Left renal cortex interstitium (tissue), 4 donors: ENCODE results near the gene EXD3. TPM values are rescaled to one million over a fixed set of nuclear protein-coding genes. Genes with fewer than 3 reads are reported as not detected.

Source experiments
- DNase-seq, 4 donors: peaks; one replicate each; pipeline ENCODE4 v3.0.0-alpha.2; 2013; ENCODE audit warnings: low read depth in 4 of 4, low spot score in 2 of 4, missing footprints in 1 of 4
- polyA plus RNA-seq, 4 donors: library from polyadenylated mRNA; unstranded; fragments of 120-200 nt; gene quantifications; one replicate each; pipeline ENCODE4 v1.2.1, GENCODE V29; 2013; ENCODE audit not compliant: insufficient read length in 4 of 4

EXD3 gene
- polyA plus RNA-seq, 4 donors = 8.1 to 26.1 (median 19.7) TPM

DNA sequence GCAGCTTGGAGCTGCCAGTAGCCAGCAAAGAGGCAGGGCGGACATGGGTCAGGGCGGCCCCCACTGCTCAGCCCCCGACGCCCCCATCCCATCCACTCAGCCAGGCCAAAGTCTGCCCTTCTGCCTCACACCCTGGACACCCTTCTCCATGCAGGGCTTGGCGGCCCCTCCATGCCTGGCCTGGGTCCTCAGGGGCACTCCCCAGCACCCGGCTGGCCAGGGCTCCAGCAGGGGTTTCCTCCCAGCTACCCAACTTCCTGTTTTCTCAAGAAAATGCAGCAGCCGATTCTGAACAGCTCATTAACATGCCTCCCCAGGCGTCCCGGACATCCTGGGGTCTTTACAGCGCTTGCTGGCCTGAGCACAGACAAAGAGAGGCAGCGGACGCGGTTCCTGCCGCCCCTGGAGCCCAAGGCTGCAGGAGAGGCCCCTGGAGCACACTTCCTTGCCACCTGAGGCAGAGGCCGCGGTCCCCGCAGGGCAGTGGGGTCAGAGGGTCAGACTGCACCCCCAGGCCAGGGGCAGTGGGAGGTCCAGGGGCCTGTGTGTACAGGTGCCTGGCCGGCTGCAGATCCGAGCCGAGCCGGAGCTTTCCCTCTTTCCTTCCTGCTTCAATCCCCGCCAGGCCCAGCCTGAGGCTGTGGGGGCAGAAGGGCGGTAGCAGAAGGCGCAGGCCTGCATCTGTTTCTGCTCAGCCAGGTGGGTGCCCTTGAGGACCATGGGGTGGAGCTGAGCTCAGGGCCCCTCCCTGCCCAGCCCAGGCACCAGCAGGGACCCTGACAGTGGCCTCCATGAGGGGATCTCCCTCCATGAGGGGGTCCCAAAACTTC is 102.2 kb downstream of the EXD3 start:
- DNase-seq = no peak

DNA sequence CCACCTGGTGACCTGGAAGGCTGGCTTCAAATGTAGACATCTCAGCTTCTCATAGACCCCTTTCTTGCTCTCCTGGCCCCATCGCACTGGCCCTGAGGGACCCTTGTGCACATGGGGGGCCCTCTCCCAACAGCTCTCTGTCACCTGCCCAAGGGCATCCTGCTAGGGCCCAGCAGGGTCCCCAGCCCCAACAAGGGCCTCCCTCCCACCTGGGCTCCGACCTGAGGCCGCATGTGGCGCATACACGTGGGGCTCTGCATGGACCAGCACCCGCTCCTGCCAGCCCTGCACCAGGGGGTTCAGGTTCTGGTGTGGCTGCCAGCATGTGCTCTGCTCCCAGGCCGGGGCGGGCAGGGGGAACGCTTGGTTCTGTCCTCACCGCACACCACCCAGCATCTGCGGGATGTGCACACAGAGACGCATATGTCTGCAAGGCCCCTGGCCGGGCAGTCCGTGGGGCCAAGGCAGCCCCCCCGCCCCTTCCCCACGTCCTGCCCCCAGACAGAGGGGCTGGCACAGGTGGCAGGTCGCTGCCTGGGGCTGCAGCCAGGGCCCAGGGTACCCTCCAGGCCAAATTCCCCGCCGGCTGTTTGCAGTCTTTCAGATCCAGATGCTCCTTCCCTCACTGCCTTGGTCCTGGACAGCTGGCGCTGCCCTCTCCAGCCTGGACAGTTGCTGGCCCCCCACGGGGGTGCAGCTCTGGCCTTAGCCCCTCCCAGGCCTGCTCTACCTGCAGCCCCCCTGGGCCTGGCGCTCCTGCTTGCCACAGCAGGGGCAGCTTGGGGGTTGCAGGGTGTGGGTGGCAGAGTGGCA is 103.0 kb downstream of the EXD3 start:
- no peak for DNase-seq

DNA sequence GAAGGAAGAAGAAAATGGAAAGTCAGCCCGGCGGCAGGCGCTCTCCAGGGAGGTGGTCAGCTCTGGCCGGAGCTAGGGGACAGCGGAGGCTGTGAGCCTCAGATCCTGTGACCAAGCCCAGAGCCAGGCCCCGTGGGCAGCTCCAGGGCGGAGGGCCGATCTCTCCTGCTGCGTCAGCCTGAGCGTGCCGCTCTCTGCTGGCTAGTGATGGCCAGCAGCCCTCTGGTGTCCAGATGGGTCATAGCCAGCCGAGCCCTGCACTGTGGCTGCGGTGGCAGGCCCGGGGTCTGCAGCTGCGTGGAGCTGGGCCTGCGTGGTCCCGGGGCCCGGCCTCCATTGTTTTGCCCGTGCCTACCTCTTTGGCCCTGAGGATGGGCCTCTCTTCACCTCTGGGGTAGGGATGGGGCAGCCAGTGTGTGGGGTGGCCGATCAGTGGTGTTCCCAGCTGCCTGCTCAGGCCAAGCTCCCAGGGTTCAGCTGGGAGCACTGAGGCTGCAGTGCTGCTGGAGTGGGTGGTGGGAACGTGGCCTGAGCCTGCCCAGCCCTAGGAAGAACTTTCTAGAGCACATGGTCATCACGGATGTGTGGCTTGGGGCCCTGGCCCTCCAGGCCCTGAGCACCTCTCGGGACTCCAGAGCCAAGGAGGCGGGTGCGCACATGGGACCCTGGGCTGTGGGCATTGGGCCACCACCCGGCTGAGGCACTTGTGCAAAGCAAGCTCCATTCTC is 103.8 kb downstream of the EXD3 start:
- DNase-seq = no peak

DNA sequence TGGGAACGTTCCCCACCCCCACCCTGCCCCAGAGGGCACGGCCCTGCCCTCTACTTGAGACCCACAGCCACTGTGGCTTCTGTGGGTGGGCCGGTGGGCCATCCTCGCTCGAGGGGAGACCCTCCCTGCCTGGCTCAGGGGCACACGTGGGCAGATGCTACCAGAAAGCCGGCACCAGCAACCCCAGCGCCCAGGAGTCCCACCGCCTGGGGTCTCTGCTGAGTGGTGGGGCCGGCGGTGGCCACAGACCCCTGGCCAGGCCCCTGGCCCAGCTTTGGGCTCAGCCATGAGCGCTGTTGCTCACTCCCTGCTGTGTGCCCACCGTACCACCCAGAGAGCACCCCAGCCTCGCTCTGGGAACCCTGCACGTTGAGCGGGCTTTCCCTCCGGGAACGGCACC is 104.4 kb downstream of the EXD3 start:
- no peak for DNase-seq

DNA sequence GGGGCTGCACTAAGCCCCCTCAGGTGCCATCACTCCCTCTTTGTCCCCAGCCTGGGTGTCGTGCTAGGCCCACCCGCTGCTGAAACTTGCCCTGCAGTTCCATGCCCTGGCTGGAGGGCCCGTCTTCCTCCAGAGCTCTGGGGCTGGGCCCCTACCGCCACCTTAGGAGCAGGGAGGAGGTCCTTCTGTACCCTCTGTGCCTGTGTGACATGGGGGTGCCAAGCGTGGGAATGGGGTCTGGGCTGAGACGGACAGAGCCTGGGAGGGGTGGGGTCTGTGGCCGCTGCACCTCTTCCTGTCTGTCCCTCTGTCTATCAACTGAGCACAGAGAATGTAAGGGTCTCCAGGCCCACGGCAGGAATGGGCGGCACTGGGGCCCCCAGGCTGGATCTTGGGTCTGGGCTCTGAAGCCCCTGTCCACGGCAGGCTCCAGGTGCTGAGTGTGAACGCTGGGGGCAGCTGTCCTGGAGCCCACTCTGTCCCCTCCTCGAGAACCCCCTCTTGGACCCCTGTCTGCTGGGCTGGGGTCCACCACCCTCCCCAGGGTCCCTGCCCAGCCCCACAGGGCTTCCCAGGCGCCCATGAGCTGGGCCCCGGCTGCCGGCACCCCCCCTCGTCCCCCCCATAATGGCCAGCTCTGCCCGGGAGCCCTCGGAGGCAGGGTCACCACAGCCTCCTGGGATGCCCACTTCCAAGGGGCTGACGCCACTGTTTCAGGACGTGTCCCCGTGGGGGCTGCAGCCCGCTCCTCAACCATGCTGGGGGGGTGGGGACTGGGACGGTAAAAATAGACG is 105.0 kb downstream of the EXD3 start:
- no peak for DNase-seq

DNA sequence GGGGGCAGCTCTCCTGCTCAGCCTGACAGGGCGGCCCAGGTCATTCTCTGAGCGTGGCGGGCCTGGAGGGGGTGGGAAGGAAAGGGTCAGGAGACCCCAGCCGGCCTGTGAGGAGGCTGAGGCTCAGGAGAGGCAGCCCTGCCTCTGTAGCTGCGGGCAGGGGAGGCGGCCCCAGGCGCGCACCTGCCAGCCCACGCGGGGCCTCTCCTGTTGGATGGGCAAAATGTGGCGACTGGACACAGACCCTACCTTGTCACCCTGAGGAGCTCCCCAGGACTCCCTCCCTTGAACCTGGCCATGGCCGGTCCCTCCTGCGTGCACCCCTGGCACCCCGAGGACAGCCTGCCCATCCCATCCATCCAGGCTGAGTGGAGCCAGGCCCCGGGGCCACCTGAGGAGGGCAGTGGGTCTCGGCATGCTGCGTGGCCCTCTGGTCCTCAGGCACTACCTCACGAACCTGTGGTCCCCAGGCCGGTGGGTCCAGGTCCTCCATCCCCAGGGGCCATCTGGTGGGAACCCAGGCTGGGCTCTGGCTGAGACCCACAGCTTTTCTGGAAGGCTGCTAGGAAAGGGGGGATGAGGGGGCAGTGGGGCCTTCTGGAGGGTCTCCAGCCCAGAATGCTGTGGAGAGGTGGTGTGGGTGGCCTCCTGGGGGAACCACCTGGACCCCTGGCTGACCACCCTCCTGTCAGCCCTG is 105.8 kb downstream of the EXD3 start:
- no peak for DNase-seq

DNA sequence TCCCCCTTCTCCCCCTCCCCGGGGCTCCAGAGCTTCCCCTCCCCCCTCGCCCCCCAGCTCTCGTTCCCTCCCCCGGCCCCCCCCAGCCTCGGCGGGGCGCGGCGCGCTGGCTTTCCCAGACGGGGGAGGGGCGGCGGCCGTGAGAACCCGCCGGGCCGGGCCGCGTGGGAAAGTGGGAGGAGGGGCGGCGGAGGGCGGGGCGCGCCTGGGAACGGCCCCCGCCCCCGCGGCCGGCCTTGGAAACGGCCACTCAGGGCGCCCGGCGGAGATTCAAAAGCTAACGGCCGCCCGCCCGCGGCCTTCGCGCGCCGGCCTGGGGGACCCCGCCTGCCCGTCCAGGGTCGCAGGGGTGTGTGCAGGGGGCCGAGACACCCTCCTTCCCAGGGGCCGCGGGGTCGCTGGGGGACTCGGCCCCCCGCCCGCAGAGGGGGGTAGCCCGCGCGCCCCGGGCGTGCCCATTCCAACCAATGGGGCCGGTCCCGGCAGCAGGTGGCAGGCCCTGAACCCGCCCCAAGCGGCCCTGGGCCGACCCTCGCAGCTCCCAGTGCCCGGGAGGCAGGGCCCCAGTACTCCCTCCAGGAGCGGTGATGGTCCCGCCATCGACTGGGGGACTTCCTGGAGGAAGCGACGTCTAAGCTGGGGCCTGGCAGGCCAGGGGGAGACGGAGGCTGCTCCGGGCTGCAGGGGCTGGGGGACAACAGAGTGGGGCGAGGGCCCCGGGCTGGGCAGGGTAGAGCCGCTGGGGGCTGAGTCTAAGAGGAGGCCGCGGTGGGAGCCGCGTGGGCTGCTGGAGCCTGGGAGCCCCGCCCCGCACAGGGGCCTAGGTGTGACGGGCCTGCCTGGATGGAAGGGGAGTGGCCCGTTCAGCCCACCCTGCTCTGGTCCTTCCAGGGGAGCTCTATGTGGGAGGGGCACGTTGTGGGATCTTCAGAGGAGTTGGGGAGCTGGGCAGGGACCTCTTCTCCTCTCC is 106.7 kb downstream of the EXD3 start:
- no peak for DNase-seq

DNA sequence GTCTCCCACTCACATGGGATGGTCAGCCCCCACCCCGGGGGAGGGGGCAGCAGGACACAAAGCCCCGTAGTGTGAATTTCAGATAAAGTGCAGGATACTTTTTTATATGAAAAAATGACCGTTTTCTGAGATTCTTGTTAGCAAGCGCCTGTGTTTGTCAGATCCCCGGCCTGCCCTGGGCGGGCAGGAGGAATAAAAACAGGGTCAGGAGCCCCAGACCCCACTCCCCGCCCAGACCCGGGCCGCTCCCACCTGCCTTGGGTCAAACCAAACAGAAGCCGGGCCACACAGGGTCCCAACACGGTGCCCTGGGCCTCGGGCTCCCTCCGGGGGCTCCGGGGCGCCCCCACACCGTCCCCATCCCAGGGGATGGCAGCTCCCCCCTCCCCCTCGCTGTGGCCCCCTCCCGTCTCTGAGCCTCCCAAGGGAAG is 107.4 kb downstream of the EXD3 start:
- DNase-seq = no peak

DNA sequence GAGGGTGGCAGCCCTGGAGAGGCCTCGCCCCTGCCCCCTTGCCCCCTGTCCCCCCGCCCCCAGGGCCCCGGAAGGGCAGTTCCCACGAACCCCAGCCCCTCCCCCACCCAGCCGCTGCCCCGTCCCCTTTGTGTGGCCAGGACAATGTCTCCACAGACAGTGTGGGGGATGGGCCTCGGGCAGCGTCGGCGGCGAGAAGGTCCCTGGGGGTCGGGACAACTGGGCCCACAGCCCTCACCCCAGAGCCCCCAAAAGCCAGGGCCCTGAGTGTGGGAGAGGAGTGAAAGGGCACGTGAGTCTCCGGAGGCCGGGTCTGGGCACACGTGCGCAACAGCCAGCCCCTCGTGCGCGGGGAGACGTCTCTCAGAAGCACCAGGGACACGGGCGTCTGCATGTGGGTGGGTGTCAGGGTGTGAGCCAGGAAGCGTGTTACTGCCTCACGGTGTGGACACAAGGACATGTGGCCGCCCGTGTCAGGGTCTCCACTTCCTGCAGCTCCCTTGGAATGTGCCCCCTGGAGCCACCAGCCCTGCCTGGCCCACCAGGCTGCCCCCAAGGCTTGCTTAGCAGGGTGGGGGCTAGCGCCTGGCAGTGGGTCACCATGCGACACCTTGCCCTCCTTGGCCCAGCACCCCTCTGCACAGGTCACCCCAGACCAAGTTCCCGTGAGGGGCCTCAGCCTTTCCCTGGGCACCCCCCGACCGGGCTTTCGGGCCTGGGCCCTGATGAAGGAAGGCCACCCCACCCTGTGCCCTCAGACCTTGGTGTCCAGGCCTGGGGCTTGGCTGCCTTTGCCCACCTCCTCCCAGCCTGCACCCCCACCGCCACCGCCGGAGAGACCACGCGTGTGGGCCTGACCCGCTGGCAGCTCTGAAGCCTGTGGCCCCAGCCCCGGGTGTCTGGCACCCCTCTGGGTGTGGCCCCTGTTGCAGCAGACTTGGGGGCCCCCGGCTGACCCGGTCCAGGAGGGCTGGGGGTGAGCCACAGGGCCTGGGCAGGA is 108.1 kb downstream of the EXD3 start:
- no peak for DNase-seq

DNA sequence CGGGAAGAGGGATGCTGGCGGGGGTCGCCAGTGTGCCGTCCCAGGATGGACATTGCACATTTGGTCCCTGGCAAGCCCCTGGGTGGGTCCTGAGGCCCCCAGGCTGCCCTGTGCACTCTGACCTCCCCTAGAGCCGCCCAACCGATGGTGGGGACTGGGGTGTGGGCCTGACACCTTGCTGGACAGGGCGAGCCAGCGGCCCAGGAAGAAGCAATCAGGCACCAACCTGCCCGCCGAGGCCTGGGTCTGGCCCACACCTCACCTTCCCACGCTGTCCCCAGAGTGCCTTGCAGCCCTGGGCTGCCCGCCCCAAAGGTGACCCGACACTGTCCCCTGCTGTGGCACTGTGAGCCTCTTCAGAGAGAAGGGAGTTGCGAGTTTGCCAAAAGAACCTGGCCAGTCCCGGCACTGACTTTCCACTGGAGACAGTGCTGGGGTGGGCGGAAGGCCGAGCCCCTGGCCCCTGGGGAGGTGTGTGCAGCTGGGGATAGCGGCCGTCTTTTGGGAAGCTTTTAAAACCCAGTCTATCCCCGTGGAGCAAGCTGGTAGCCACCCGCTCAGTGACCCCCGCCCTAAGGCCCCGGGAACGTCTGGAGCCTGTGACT is 108.9 kb downstream of the EXD3 start:
- no peak for DNase-seq

DNA sequence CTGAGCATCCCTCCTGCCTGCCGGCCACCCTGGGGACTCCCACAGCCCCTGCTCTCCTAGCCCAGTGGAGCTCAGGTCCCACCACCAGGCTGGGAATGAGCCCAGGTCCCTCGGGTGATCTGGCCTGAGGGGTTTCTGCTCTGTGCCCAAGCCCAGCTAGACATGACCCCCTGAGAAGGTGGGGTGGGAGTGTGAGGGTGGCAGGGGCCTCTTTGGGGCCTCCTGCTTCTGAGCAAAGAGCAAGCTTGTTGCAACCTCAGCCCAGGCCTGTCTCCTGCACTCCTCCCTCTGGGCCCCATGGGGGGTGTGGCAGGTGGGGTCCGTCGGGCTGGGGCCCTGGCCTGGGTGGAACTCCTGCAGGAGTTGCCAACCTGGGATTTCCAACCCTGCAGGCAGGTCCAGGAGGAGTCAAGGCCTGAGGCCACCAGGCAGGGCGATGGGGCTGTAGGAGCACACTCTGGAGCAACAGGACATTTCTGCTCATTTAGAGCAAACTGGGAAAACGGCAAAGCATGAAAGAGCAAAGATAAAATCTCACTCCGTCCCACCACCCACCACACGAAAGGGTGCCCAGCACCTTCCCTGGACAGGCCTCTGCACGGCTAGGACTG is 109.5 kb downstream of the EXD3 start:
- no peak for DNase-seq

DNA sequence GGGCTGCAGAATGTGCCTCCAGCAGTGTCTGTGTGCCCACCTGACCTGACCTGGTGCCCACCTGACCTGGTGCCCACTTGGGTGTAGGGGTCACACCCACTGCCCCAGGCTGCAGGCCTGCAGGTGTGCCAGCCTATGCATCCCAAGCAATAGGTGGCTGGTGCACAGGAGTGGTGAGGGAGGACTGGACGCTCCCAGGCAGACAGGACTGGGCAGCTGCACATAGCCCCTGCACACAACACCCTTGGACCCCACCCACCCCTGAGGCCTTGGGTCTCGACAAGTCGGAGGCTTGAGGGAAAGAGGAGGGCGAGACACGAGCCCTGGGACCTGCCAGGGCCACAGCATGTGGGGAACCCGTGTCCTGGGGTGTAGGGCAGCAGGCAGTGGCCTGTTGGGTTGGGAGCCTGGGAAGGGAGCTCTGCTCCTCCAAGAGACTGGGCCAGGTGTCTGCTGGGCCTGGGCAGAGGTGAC is 110.1 kb downstream of the EXD3 start:
- no peak for DNase-seq

DNA sequence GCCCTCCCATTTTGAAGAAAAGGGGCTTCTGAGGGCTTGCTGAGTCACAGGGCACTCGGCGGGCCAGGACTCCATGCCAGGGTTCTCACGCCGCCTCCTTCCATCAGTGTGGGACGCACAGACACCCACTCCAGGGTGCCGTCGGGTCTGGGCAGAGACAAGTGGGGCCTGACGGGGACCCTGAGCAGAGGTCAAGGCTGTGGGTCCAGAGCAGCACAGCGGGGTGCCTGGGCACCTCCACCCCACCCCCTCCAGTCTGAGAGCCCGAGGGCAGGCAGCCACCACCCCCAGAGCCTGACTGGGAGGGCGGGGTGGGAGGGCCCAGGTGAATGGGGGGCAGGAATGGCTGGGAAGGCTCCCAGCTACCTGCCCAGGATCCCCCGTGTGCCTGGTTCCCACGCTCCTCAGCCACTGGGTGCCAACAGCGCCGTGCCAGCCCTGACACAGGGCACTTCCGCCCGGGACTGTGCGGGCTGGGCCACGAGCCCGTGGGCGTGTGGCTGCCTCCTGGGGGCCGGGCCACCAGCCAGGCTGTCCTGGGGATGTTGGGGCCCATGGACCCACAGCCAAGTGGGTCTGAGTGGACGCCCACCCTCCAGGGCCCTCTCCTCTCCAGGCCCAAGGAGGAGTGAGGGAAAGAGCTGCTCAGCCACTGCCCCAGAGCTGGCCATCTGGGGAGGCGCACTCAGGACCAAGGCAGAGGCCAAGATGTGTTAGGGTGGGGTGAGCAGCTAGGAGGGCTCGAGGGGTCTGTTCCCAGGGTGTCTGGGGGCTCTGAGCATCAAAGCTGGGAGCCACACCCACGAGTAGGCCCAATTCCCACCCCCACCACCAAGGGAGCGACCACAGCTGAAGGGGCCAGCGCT is 110.7 kb downstream of the EXD3 start:
- DNase-seq = no peak

DNA sequence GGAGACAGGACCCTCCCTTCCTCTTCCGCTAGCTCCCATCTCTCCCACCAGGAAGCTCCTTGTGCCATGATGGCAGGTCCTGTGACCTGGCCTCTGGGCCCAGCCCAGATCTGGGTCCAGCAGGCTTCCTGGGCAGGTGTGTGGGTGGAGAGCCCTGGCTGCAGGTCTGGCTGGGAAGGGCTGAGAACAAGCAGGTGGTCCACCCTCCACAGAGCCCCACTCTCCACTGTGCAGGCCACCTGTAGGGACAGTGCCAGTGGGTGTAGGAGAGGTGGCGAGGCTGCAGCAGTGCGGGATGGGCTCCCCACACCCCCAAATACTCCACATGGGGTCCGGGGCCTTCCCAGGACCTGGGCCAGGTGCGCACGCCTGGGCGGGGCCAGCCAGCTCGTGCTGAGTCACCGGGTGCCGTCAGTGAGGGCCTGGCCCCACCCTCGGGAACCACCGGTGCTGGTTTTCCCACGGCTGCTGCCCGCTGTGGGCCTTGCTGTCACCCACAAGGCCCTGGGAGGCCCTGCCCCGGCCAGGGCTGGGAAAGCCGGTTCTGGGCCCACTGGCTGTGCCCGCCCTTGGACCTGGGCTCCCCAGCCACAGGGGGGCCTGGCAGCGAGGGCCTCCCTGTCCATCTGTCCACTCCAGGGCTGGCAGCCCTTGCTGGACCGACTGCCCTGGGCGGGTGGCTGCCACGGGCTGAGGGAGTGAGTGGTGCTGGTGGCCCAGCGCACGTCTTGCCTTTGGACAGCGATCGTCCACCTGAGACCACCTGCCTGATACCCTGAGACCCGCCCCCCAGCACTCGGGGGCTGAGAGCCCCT is 111.6 kb downstream of the EXD3 start:
- DNase-seq = no peak
